Fibroblast of villous mesenchyme (primary cell): ENCODE measurements around the gene TRPV2. TPM values are rescaled to one million over a fixed set of nuclear protein-coding genes. Genes with fewer than 3 reads are reported as not detected.

Experiments
- DNase-seq: peaks from one replicate; pipeline ENCODE4 v3.0.0-alpha.2; 2010; ENCODE audit warnings: low read depth
- H3K4me3 ChIP-seq: 2 replicates; pipeline ENCODE4 v1.5.1; 2011; ENCODE audit warnings: low read depth, mild to moderate bottlenecking, low read length
- total RNA-seq: library from RNA; depleted of rRNA; stranded (reverse); fragments of >200 nt; gene quantifications from 2 replicates; pipeline ENCODE4 v1.2.3, GENCODE V29; 2012
- TF ChIP-seq, protein P1 (sequence below): IDR thresholded peaks from 2 replicates; pipeline ENCODE4 v1.5.1; 2012; ENCODE audit warnings: low read depth, mild to moderate bottlenecking, low read length; ENCODE audit not compliant: insufficient read depth

TRPV2 gene
- total RNA-seq, 1 donor = 53.5 TPM

DNA sequence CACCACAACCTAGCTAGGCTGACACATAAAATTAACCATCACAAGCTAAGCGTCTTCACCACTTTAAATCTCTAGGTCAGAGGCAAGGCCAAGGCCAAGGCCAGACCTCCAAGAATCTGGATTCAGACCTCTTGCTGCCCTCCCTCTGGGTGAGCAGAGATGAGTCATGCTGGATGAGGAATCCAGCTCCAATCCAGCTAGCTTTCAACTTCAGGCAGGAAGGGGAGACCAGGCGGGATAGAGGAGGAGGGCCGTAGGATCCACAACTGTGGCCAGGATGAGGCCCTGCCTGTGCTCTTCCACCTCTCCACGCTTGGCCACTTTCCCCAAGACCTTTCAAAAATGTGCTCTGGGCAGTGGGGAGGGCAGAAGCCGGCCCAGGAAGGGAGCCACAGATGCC is 61.9 kb downstream of the TRPV2 start:
- peak; percentile 90 for DNase-seq
- TF ChIP-seq, protein P1, sequence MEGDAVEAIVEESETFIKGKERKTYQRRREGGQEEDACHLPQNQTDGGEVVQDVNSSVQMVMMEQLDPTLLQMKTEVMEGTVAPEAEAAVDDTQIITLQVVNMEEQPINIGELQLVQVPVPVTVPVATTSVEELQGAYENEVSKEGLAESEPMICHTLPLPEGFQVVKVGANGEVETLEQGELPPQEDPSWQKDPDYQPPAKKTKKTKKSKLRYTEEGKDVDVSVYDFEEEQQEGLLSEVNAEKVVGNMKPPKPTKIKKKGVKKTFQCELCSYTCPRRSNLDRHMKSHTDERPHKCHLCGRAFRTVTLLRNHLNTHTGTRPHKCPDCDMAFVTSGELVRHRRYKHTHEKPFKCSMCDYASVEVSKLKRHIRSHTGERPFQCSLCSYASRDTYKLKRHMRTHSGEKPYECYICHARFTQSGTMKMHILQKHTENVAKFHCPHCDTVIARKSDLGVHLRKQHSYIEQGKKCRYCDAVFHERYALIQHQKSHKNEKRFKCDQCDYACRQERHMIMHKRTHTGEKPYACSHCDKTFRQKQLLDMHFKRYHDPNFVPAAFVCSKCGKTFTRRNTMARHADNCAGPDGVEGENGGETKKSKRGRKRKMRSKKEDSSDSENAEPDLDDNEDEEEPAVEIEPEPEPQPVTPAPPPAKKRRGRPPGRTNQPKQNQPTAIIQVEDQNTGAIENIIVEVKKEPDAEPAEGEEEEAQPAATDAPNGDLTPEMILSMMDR = no peak
- no peak overlapping the region for H3K4me3 ChIP-seq

- no peak for DNase-seq
- TF ChIP-seq, protein P1 = no peak
Measured at GRCh38 chr17:16477666-16478065, 62.3 kb downstream of the TRPV2 start.

GRCh38 chr17:16478649-16479048 is 63.3 kb downstream of the TRPV2 start:
- TF ChIP-seq, protein P1 = no peak
- DNase-seq = peak; percentile 47

More at GRCh38 chr17:16477666-16478065, 62.3 kb downstream of the TRPV2 start:
- no peak overlapping the region for H3K4me3 ChIP-seq

DNA sequence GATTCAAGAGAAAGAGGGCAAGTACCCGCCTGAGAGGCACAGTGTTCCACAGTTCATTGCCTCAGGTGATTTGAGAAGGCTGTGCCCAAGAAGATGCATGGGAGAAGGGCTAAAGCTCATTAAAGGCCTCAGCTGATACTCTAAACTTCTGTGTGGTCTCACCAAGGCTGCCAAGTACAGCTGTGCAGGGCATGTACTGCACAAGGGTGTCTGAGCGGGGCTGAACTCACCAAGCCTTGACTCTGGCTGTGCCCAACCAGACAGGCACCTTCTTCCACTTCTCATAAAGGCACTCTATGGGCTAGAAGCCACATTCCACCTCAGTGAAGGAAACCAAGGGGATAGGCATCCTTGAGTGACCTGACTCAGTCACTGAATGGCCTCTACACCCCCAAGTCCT is 63.9 kb downstream of the TRPV2 start:
- no peak overlapping the region for H3K4me3 ChIP-seq
- TF ChIP-seq, protein P1 = no peak
- no peak for DNase-seq

More at GRCh38 chr17:16478649-16479048, 63.3 kb downstream of the TRPV2 start:
- H3K4me3 ChIP-seq = no peak overlapping the region

- H3K4me3 ChIP-seq = no peak overlapping the region
- DNase-seq = no peak
- TF ChIP-seq, protein P1 = no peak
Measured at GRCh38 chr17:16480995-16481394, 65.6 kb downstream of the TRPV2 start.

- no peak for DNase-seq
- TF ChIP-seq, protein P1 = no peak
- H3K4me3 ChIP-seq = no peak overlapping the region
Measured at GRCh38 chr17:16482253-16482652, 66.9 kb downstream of the TRPV2 start.

DNA sequence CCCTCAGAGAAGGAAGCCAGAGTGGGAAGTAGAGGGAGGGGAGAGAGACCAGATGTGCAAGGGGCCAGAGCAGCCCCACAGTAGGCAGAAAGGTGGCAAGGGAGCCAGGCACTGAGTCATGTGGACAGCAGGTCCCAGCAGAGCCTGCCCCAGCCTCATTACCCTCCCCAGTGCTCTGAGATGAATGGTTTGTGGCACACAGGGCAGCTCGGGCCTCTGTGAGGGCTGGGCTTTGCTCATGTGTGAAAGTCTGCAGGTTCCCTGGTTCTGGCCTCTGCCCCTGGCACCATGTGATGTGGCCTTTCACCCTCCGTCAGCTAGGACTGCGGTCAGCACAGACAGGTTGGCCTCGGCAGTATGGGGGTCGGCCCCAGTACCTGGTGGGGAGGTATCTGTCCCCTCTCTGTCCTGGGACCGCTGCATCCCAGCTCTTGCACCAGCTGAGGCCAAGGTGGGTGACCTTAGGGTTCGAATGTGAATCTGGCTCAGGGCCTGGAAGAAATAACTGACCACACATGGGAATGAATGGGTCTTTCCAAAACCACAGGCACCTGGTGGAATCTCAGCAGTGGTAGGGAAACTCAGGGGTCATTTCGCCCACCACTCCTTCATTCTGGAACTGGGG is 67.8 kb downstream of the TRPV2 start:
- DNase-seq = no peak
- no peak overlapping the region for H3K4me3 ChIP-seq
- TF ChIP-seq, protein P1 = no peak
